Erythroblast (primary cell): ENCODE data around the gene HIF3A.

Source experiments
- GATA1 ChIP-seq: IDR thresholded peaks from 2 replicates; pipeline ENCODE4 v1.6.1; 2011; ENCODE audit warnings: low read depth, mild to moderate bottlenecking, control low read depth, low read length, moderate library complexity
- POLR2A ChIP-seq: IDR thresholded peaks from 2 replicates; pipeline ENCODE4 v1.6.1; 2011; ENCODE audit warnings: mild to moderate bottlenecking, low read length

DNA sequence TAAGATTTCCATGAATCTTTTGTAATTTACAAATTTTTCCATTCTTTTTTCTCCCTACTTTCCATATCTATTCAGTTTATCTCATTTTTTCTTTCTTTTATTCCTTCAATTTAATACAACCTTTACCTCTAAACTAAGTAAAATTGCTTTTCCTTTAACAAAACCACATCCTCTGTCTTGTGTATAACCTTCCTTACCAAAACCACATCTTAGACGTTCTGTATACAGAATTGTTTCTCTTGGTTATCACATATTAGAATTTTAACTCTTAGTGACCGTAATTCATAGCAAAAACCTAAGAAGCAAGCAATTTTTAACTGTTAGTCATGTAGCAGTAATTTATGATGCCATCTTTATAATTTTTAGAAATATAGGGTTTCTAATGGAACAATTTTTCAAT is 65.1 kb downstream of the HIF3A start:
- TF ChIP-seq POLR2A: no peak
- no peak for TF ChIP-seq GATA1
